GM18873 (cell line): ENCODE results near the gene MON1A.
A peak's percentile ranks its signal among the peaks of the same experiment; 100 is the strongest.
"Not testable (repeated sequence)": the region's sequence is repeated elsewhere in the genome, so short reads cannot be mapped to it uniquely, and the experiment has no call there.

Experiments used
- ATAC-seq: cut with Tn5 transposase; IDR thresholded peaks from one replicate; pipeline ENCODE4 v1.9.1; 2021; ENCODE audit warnings: mild to moderate bottlenecking, moderate library complexity, moderate number of reproducible peaks; ENCODE audit not compliant: unreplicated experiment, low FRiP score

The MON1A gene, protein sequence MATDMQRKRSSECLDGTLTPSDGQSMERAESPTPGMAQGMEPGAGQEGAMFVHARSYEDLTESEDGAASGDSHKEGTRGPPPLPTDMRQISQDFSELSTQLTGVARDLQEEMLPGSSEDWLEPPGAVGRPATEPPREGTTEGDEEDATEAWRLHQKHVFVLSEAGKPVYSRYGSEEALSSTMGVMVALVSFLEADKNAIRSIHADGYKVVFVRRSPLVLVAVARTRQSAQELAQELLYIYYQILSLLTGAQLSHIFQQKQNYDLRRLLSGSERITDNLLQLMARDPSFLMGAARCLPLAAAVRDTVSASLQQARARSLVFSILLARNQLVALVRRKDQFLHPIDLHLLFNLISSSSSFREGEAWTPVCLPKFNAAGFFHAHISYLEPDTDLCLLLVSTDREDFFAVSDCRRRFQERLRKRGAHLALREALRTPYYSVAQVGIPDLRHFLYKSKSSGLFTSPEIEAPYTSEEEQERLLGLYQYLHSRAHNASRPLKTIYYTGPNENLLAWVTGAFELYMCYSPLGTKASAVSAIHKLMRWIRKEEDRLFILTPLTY

DNA sequence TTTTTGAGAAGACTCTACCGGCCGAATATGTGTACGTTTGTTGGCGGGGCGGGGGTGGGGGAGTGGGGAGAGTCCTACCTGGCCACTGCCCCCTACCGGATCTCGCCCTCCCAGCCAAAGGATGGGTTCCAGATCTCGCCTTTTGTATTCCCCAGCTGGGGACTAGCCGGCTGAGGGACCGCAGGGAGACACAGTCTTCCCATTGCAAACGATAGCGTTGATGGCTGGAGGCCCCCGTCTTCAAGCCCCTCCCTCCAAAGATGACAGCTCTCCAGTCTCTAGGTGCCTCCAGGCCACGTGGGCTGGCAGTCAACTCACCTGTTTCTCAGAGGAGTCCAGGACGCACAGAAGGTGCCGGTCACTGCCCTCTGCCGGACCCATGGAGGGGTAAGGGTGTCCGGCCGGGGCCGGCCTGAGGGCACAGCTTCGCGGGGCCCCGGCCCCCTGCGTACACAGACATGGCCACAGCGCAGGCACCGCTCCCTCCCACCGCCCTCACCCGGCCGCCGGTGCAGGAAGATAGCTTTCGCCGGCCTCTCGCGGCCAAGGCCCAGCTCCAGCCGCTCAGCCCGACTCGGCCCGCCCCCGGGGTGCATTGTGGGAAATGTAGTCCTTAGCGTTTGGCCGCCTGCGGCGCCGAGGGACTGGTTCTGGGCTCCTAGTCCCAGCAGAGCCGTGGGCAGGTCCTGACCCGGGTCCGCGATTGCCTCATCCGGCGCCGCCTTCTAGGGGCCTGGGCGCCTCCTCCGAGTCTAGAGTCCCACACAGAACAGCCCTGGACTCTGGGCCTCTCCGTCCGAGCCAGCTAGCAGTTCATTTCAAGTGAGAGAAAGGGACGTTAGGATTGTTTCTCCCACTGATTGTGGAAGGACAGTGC lies at the start of gene MON1A:
Gene MON1A (minus strand): TSS at position 521 of the 877 bp plus-strand sequence. CDS start 16,465 bp downstream, outside the sequence.
- ATAC-seq, result peak; percentile 70

DNA sequence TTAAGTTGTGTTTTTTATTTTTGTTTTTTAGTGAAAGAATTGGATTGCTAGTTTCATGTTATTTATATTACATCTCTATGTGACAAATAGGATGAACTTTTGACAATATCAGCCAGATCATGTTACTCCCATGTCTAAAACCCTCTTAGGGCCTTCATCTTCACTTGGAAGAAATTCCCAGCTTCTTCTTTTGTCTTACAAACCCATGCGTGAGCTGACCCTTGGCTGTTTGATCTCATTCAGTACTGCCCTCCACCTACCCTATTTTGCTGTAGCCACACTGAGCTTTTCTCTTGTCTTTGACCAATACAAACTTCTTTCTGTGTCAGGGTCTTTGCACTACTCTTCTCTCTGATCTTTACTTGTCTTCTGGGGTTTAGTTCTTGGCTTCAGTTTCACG lies 47.3 kb upstream of the MON1A start:
- ATAC-seq, result no peak

DNA sequence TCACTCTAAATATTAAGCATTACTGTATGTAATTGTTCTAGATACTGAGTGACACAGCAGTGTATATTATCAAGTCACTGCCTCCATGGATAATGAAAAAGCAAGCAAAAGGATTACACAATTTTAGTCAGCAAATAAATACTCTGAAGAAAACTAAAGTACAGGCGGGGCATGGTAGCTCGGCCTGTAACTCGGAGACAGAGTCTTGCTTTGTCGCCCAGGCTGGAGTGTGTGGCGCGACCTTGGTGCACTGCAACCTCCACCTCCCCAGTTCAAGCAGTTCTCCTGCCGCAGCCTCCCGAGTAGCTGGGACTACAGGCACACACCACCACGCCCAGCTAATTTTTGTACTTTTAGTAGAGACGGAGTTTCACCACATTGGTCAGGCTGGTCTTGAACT lies 43.0 kb upstream of the MON1A start:
- ATAC-seq, result no peak

DNA sequence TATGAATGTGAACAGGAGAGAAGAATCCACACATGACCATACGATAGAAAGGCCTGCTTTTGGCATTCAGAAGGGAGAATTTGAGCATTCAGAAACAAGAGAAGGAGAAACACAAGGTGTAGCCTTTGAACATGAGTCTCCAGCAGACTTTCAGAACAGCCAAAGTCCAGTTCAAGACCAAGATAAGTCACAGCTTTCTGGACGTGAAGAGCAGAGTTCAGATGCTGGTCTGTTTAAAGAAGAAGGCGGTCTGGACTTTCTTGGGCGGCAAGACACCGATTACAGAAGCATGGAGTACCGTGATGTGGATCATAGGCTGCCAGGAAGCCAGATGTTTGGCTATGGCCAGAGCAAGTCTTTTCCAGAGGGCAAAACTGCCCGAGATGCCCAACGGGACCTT lies 38.7 kb upstream of the MON1A start:
- no peak for ATAC-seq

DNA sequence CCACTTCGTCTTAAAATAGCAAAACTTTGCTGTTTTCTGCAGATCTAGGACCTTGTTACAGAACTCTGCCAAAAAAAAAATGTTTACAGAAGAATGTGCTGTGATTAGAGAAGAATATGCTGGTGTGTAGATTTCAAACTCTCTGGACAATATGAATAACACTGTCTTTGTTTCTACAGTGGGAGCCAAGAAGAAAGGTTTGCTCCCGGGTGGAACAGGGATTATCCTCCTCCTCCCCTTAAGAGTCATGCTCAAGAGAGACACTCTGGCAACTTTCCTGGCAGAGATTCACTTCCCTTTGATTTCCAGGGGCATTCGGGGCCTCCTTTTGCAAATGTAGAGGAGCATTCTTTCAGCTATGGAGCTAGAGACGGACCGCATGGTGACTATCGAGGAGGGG lies 37.7 kb upstream of the MON1A start:
- no peak for ATAC-seq

DNA sequence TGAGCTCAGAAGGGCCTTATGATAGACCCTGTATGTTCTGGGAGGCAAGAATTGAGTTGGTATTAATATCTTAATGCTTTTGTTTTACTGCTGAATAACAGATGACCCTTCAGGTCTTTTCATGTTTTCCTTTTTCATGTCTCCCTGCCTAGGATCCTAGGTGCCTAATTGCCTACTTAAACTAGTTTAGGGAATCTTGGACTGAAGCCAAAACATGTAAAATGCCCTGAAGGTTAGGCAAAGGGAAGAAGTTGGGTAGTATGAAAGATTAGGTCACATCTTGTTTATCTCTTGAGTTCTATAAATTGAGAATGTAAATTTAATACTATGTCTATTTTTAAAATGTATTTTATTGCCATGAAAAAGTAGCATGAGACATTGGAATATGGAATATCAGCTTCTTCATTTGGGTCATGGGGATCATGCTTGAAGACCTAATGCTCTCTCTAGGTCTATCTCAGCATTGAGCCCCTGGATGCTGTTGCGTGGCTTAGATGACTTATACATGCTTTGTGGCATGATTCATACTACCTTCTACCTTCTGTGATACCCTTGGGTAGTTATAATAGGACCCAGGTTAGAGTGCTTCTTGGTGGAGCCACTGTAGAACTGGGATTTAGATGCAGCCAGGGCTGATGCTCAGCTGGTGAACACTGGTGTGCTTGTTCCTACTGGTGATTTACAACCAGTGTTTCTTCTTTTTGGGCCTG lies 36.8 kb upstream of the MON1A start:
- no peak for ATAC-seq

DNA sequence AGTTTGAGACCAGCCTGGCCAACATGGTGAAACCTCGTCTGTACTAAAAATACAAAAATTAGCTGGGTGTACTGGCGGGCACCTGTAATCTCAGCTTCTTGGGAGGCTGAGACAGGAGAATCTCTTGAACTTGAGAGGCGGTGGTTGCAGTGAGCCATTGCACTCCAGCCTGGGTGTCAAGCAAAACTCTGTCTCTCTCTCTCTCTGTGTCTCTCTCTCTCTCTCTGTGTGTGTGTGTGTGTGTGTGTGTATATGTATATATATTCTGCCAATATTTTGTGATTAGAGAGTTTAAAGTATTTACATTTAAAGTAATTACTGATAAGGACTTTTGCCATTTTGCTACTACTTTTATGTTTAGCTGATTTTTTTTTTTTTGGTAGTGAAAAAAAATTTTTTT lies 26.0 kb upstream of the MON1A start:
- ATAC-seq, result no peak

DNA sequence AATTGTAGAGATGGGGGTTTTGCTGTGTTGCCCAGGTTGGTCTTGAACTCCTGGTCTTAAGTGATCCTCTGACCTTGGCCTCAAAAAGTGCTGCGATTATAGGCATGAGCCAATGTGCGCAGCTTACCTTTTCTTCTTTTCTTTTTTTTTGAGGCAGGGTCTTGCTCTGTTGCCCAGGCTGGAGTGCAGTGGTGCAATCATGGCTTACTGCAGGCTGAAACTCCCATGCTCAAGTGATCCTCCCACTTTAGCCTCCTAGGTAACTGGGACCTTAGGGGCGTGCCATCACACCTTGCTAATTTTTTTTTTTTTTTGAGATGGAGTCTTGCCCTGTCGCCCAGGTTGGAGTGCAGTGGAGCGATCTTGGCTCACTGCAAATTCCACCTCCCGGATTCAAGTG lies 23.3 kb upstream of the MON1A start:
- no peak for ATAC-seq

DNA sequence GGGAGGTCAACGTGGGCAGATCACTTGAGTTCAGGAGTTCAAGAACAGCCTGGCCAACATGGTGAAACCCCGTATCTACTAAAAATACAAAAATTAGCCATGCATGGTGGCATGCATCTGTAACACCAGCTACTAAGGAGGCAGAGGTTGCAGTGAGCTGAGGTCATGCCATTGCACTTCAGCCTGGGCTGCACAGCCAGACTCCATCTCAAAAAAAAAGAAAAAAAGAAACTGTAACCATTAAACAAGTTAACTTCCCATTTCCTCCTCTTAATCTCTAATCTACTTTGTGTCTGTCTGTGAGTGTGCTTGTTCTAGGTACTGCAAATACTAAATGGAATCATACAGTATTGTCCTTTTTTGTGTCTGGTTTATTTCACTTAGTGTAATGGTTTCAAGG lies 13.0 kb upstream of the MON1A start:
- no peak for ATAC-seq

DNA sequence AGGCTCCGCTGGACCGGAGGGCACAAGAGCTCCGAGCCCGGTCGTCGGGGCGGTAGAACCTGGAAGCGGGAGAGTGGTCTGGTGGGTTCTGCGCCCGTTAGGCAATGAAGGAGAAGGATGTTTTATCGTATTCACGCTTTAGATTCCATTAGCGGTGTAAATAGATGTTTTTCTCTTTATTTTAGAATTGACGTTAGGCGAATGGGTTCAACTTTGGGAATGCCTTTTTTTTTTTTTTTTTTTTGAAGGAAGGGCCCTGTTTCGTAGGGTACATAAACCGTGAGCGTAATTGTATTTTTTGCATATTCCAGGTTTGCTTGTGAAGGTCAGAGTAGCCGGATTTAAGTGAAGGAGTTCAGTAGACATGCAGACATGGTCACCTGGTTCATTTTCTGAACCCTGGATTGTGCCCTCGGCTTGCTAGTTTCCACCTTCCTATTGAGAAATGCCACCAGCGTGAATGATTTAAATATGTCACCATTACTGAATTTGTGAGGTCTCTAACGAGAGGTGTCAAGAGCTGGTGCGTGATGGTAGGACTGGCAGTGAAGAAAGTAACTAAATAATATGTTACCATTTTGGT lies 11.1 kb upstream of the MON1A start:
- ATAC-seq, result no peak

DNA sequence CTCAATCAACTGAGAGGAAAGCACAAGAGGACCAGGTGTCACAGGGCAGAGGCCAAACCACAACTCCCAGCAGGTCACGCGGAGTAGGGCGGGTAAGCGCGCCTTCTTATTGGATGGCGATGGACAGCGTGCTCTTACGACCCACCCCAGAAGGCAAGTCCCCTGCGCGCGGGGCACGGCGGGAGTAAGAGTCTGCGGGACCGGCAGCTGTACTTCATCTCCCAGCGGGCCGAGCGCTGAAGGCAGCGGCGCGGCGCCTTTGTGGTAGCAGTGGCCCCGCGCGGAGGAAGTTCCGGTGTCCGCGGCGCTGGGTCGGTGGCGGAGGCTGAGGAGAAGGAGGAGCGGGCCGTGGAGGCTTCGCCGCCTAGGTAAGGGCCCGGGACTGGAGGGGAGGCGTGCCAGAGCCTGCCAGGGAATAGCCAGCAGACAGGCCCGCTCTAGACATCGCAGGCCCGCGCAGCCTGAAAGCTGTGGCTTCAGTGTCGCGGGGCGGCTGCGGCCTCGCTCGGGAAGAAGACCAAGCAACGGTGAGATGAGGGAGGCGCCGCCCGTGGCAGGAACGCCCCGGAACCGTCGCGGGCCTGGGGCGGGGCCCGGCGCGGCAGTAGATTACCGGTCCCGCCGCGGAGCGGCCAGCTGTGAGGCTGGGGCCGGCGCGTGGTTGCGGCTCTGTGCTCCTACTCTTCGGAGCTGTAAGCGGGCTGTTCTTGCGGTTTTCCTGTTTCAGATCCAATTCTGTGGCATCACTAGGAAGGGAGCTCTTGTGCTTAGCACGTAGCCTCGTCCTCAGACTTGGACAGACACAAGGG lies 10.5 kb upstream of the MON1A start, which contains the start of gene RBM6:
Gene RBM6 (plus strand): TSS at position 293 of the 809 bp plus-strand sequence. CDS start 22,492 bp downstream, outside the sequence.
- ATAC-seq, result peak; percentile 89

DNA sequence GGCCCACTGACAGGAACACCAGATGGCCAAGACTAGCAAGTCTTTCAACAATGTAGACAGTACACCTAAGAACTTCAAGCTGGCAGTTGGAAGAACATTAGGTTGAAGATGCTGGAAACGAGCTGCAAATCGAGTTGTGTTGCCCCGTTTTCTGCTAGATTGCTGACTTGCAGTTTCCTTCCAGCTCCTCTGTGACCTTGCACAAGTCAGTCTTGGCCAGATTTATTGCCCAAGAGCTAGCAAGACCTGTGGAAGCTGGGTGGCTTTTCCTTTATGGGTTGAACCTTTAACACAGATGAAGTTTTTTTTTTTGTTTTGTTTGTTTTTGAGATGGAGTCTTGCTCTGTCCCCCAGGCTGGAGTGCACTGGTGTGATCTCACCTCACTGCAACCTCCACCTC lies 7.5 kb upstream of the MON1A start:
- ATAC-seq, result no peak

DNA sequence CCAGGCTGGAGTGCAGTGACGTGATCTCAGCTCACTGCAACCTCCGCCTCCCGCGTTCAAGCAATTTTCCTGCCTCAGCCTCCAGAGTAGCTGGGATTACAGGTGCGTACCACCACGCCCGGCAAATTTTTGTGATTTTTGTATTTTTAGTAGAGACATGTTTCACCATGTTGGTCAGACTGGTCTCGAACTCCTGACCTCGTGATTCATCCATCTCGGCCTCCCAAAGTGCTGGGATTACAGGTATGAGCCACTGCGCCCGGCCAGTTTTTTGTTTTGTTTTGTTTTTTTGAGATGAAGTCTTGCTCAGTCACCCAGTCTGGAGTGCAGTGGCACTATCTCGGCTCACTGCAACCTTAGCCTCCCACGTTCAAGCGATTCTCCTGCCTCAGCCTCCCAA lies 2.7 kb upstream of the MON1A start:
- not testable (repeated sequence) for ATAC-seq

DNA sequence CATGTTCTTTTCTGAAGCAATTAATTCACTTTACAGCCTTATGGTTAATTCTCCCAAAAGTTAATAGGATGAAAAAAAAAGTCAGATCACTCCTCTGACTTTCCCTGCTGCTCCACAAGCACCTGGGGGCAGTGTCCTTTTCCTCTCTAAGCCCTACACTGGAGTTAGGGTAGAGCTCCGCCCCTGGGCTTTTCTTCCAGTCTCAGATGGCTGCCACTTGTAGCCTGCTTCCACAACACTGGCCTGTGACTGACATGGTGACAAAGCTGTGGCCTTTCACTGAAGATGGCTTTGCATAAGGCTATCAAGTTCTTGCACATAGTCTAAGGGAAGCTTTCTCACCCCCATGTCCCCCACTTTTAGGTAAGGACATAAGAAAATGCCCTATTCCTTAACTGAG lies 1.3 kb upstream of the MON1A start:
- ATAC-seq, result no peak

DNA sequence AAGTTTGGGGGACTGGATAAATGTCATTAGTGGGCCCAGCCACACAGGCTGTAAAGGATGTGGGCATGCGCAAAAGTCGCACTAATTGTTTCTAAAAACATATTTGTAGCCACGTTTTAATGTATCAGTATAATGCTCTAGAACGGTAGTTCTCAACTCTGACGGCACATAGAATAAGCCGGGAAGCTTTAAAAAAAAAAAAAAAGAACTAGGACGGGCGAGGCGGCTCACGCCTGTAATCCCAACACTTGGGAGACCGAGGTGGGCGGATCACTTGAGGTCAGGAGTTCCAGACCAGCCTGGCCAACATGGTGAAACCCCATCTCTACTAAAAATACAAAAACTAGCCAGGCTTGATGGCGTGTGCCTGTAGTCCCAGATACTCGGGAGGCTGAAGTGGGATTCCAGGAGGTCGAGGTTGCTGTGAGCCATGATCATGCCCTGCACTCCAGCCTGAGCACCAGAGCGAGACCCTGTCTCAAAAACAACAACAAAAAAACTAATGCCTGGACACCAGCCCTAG lies 618 bp upstream of the MON1A start:
- ATAC-seq, result no peak

DNA sequence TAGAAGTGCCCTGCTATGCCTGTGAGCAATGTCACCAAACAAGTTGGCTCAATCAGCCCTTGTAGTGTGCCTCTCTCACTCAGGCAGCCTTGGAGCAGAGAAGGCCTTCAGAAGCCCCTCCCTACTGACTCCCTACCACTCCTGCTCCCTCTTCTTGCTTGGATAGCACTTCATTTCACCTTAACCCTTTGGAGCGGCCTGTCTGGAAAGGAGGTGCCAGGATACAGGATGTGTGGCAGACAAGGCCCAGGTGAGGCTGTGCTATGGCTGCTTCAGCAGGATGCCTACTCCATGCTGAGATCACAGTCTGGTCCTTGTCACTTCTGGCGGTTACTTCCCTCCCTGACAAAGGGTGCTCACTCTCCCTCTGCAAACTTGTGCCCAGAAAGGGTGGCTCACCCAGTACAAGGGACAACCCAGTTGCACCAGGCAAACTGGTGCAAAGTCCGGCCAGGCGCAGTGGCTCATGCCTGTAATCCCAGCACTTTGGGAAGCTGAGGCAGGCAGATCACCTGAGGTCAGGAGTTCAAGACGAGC lies 1.1 kb downstream of the MON1A start:
- no peak for ATAC-seq

DNA sequence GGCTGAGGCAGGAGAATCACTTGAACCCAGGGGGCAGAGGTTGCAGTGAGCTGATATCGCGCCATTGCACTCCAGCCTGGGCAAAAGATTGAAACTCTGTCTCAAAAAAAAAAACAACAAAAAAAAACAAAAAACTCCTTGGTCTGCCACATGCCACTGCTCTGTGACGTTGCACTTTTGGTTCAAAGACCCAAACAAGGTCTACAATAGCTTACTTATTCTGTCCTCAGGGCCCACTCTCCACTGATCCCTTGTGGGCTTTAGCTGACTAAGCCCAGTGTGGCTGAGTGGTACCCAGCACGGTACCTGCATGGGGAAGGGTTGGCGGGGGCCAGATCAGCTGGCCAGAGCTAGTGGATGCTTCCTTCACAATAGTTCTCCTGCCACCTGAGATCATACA lies 1.8 kb downstream of the MON1A start:
- ATAC-seq, result no peak

DNA sequence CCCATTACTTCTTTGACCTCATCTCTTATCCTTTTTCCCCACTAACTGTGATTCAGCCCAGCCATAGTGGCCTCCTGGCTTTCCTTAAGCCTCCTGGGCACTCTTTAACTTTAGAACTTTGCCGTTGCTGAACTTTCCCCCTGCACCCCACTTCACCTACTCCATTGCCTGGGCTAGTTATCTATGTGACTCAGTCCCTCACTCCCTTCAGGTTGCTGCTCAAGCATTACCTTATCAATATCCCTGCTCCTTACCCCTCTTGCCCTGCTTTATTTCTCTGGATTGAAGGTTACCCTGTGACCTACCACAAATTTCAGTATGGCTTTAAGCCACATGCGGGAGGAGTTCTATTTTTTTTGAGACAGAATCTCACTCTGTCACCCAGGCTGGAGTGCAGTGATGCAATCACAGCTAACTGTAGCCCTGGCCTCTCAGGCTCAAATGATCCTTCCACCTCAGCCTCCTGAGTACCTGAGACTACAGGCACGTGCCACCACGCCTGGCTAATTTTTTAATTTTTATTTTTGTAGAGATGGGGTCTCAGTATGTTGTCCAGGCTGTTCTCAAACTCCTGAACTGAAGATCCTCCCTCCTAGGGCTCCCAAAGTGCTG lies 3.4 kb downstream of the MON1A start:
- no peak for ATAC-seq
